ENCODE data around the gene NFYB. TPM values are rescaled to one million over a fixed set of nuclear protein-coding genes. Genes with fewer than 3 reads are reported as not detected.
A peak's percentile ranks its signal among the peaks of the same experiment; 100 is the strongest.

NFYB gene
- total RNA-seq, 2 experiments from 2014 or later = 23.6 to 24.5 TPM

DNA sequence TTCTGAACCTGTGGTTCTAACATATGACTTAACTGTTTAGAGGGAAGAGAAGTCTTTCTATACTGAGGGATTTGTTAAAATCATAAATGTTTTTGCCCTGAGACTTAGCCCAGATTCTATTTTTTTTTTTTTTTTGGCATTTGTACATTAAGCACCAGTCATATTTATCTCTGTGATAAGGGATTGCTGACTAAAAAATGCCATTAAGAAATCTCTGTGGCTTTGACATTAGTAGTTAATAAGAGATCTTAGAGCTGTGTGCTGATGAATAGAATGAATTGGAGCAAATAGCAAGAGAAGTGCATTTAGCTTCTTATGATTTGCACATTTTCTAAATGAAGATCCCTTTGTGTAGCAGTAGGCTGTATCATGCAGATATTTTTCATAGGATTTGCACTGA, 32.5 kb downstream of the NFYB start:
- no peaks in the 10 kb centered on the region for H3K9me3 Mint-ChIP-seq
- intact Hi-C loops (cut with micrococcal nuclease) = loop anchor here (5.0 kb wide), 1 partner anchor 138 kb away; the partner anchor contains the start of gene TDG
- CTCF ChIA-PET = interaction anchor here (1.6 kb wide), 1 partner anchor 48 kb away, joined by 4 read pairs; no protein-coding TSS in a partner anchor

DNA sequence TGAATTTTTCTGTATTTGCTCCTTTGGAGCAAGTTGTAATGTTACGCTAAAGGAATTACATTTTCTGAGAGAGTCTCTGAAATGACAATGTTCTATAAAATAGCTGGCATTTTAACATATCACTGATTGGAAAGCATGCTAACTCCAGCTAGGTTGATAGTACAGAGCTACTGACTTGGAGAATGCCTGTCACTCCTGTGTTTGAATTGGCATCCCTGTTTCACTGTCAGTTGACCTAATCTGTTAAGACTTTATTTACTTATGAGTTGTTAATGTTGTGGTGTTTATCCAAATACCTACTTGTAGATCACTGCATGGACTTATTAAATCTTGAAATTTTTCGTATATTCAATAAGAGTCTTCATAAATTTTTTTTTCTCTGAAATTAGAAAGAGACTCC, 40.1 kb downstream of the NFYB start:
- DNase-seq = no peak
- Mint-ChIP-seq H3K4me1 (ENCODE audit: low read depth) (peaks cover 16% of the 10 kb centered on the region), H3K36me3 (peaks cover 19% of the 10 kb centered on the region), H3K27me3 (no peaks in the 10 kb centered on the region), H3K9me3 (no peaks in the 10 kb centered on the region), H3K4me3 (no peak overlapping the region), H3K27ac (no peak overlapping the region)
- CTCF ChIA-PET = interaction anchor here (0.8 to 5.4 kb wide), 2 partner anchors 11 to 29 kb away, joined by 4 to 49 read pairs; no protein-coding TSS in a partner anchor
- intact Hi-C loops (cut with micrococcal nuclease) = no loop called here
- POLR2A ChIA-PET = no interaction called here

More for the DNA sequence above, 32.5 kb downstream of the NFYB start:
- Mint-ChIP-seq H3K4me1 (ENCODE audit: low read depth) (peaks cover 8% of the 10 kb centered on the region), H3K27ac (no peak overlapping the region), H3K4me3 (no peak overlapping the region), H3K36me3 (no peaks in the 10 kb centered on the region), H3K27me3 (no peaks in the 10 kb centered on the region)
- no peak for DNase-seq
- POLR2A ChIA-PET = no interaction called here

DNA sequence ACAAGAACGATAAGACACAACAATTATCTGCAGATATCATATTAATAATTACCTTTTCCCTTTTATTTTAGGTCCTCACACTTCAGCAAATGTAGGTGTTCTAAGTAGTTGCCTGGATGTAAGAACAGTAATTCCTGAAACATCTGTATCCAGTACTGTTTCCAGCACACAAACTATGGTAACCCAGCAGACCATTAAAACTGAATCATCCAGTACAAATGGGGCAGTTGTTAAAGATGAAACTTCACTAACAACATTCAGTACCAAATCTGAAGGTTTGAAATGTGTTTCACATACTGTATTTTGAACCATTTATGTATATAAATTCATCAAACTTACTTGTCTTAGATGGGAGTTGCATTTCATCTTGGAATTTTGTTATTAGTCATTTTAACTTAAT, 42.7 kb downstream of the NFYB start:
- ChIA-PET CTCF (interaction anchor here (5.4 kb wide), 1 partner anchor 13 kb away, joined by 49 read pairs; no protein-coding TSS in a partner anchor), POLR2A (no interaction called here)
- no peak overlapping the region for H3K4me3 Mint-ChIP-seq
- no peak overlapping the region for H3K27ac Mint-ChIP-seq
- no peak for DNase-seq
- intact Hi-C loops (cut with micrococcal nuclease) = loop anchor here (1.0 kb wide), 1 partner anchor 11 kb away; no protein-coding TSS in a partner anchor
- peaks cover 16% of the 10 kb centered on the region for H3K4me1 Mint-ChIP-seq (ENCODE audit: low read depth)
- no peaks in the 10 kb centered on the region for H3K27me3 Mint-ChIP-seq
- H3K36me3 Mint-ChIP-seq = peaks cover 21% of the 10 kb centered on the region
- H3K9me3 Mint-ChIP-seq = no peaks in the 10 kb centered on the region

DNA sequence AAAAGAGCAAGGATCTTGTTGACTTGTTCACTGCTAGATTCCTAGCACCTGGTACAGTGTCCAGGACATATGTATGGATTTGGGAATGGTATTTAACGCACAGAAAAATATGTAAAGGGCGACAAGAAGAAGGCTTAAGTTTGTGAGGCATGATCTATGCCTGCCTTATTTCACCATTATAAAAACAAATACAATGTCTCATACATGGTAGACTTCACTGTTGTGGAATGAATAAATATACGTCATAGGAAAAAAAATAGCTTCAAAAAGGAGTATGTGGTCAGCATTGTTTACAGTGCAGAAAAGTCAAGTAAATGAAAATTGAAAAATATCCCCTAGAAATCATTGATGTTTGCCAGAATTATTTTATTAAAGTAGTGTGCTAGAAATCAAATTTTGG, 43.7 kb downstream of the NFYB start:
- CTCF ChIA-PET = no interaction called here
- no peaks in the 10 kb centered on the region for H3K9me3 Mint-ChIP-seq
- no peaks in the 10 kb centered on the region for H3K27me3 Mint-ChIP-seq
- no peak overlapping the region for H3K27ac Mint-ChIP-seq
- POLR2A ChIA-PET = no interaction called here
- intact Hi-C loops (cut with micrococcal nuclease) = no loop called here
- DNase-seq = no peak
- H3K4me1 Mint-ChIP-seq (ENCODE audit: low read depth) = peaks cover 16% of the 10 kb centered on the region
- peaks cover 21% of the 10 kb centered on the region for H3K36me3 Mint-ChIP-seq
- no peak overlapping the region for H3K4me3 Mint-ChIP-seq

- Mint-ChIP-seq H3K36me3 (peaks cover 17% of the 10 kb centered on the region), H3K27ac (no peak overlapping the region), H3K9me3 (no peaks in the 10 kb centered on the region), H3K4me3 (no peak overlapping the region), H3K27me3 (no peaks in the 10 kb centered on the region), H3K4me1 (ENCODE audit: low read depth) (peaks cover 12% of the 10 kb centered on the region)
- ChIA-PET CTCF (interaction anchor here (1.3 to 2.5 kb wide), 2 partner anchors 18 to 1026 kb away, joined by 3 to 10 read pairs; no protein-coding TSS in a partner anchor), POLR2A (no interaction called here)
- DNase-seq = no peak
- intact Hi-C loops (cut with micrococcal nuclease) = no loop called here
Measured at GRCh38 chr12:104091136-104091535, 46.9 kb downstream of the NFYB start.

DNA sequence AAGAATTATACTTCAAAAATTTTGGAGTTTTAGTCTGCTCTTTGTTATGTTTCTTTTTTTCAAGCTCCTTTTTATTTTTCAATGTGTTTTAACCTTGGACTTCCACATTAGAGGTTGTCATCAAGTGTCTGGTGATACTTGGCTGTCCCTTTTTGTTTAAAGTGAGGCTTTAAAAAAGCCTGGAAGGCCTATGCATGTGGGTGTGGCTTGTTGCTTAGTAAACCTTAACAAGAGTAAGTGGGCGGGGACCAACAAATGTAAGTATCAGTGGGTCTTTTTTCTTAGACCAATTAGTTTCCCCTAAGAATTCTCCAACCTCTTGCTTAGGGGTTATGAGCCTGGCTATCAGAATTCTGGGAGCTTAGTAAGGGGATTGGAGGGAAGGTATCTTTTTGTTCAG, 47.3 kb downstream of the NFYB start:
- intact Hi-C loops (cut with micrococcal nuclease) = no loop called here
- DNase-seq = no peak
- Mint-ChIP-seq H3K27ac (no peak overlapping the region), H3K27me3 (no peaks in the 10 kb centered on the region), H3K4me1 (ENCODE audit: low read depth) (peaks cover 12% of the 10 kb centered on the region), H3K4me3 (no peak overlapping the region), H3K9me3 (no peaks in the 10 kb centered on the region), H3K36me3 (peaks cover 19% of the 10 kb centered on the region)
- CTCF ChIA-PET = interaction anchor here (2.5 kb wide), 1 partner anchor 18 kb away, joined by 10 read pairs; no protein-coding TSS in a partner anchor
- POLR2A ChIA-PET = no interaction called here

DNA sequence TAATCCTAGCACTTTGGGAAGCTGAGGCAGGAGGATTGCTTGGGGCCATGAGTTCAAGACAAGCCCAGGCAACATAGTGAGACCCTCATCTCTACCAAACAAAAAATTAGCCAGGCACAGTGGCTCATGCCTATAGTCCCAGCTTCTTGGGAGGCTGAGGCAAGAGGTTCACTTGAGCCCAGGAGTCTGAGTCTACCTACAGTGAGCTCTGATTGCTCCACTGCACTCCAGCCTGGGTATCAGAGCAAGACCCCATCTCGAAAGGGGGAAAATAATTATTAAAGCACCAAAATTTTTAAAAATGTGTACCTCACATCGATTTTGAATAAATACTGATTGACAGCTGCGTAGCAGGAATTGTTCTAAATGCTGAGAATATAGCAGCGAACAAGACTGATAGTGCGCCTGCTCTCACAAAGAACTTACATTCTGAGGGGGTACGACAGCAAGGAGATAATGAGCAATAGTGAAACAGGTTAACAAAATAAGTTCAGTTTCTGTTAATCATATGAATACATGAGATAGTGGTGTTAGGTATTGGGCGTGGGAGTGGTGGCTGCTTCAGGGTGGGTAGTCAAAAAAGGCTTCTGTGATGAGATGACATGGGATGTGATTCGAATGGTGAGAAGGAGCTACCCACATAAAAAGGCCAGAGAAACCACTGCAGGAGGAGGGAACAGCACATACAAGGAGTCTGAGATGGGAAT, 54.1 kb downstream of the NFYB start:
- Mint-ChIP-seq H3K27ac (no peak overlapping the region), H3K4me3 (no peak overlapping the region), H3K4me1 (ENCODE audit: low read depth) (peaks cover 17% of the 10 kb centered on the region), H3K9me3 (no peaks in the 10 kb centered on the region), H3K36me3 (peaks cover 30% of the 10 kb centered on the region), H3K27me3 (no peaks in the 10 kb centered on the region)
- peak; percentile 78 for DNase-seq
- POLR2A ChIA-PET = interaction anchor here (0.6 to 1.7 kb wide), 4 partner anchors 19 to 156 kb away, joined by 3 read pairs; partner anchors contain the start of gene HCFC2
- intact Hi-C loops (cut with micrococcal nuclease) = loop anchor here (1.0 kb wide), 3 partner anchors 11 to 159 kb away; partner anchors contain the start of gene HCFC2
- CTCF ChIA-PET = interaction anchor here (0.6 to 1.8 kb wide), 3 partner anchors 13 to 26 kb away, joined by 3 to 11 read pairs (median 5); no protein-coding TSS in a partner anchor

DNA sequence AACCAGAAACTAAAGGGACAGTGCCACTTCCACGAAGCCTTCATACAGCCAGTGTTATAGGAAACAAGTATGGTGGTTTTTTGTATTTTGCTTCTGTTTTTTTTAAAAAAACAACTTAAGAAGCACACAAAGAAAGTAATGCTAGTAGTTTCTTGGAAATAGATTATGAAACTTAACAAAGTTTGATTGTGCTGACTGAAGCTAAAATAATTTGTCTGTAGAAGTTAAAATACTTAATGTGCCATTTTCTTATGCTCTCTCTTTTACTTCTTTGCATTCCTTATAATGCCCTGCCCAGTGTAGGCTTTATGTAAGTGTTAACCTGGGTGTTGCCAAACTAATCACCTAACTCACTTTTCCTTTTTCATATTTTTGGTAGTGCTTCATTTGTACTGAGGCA, 57.2 kb downstream of the NFYB start:
- no peaks in the 10 kb centered on the region for H3K27me3 Mint-ChIP-seq
- H3K4me3 Mint-ChIP-seq = no peak overlapping the region
- DNase-seq = no peak
- no peak overlapping the region for H3K27ac Mint-ChIP-seq
- H3K9me3 Mint-ChIP-seq = no peaks in the 10 kb centered on the region
- H3K4me1 Mint-ChIP-seq (ENCODE audit: low read depth) = peaks cover 22% of the 10 kb centered on the region
- ChIA-PET POLR2A (no interaction called here), CTCF (no interaction called here)
- intact Hi-C loops (cut with micrococcal nuclease) = no loop called here
- H3K36me3 Mint-ChIP-seq = peaks cover 30% of the 10 kb centered on the region

DNA sequence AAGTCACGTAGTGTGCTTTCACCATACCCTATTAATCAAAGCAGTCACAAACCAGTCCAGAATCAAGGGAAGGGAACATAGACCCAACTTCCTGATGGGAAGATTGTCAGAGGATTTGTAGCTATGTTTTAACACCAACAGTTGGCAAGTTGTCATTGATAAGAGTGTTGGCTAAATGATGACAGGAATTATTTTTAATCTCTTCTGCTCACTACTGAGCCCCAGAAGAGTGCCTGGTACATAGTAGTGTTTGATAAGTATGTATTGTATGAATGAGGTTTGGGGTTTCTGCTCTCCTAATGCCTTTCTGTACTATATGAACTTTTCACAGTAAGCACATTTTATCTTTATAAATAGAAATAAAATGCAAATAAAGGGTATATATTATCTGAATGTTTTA, 59.0 kb downstream of the NFYB start:
- Mint-ChIP-seq H3K4me1 (ENCODE audit: low read depth) (peaks cover 13% of the 10 kb centered on the region), H3K4me3 (no peak overlapping the region), H3K36me3 (peaks cover 21% of the 10 kb centered on the region), H3K27me3 (no peaks in the 10 kb centered on the region), H3K9me3 (no peaks in the 10 kb centered on the region), H3K27ac (no peak overlapping the region)
- intact Hi-C loops (cut with micrococcal nuclease) = no loop called here
- no peak for DNase-seq
- ChIA-PET CTCF (interaction anchor here (1.0 to 1.4 kb wide), 2 partner anchors 11 to 21 kb away, joined by 3 to 5 read pairs; no protein-coding TSS in a partner anchor), POLR2A (no interaction called here)

GRCh38 chr12:104073699-104074098, 64.3 kb downstream of the NFYB start:
- ChIA-PET POLR2A (no interaction called here), CTCF (interaction anchor here (0.6 to 0.7 kb wide), 2 partner anchors 16 to 954 kb away, joined by 3 to 4 read pairs; no protein-coding TSS in a partner anchor)
- Mint-ChIP-seq H3K4me3 (no peak overlapping the region), H3K27me3 (no peaks in the 10 kb centered on the region), H3K27ac (no peak overlapping the region), H3K36me3 (peaks cover 14% of the 10 kb centered on the region), H3K9me3 (no peaks in the 10 kb centered on the region), H3K4me1 (ENCODE audit: low read depth) (peaks cover 6% of the 10 kb centered on the region)
- no peak for DNase-seq
- intact Hi-C loops (cut with micrococcal nuclease) = no loop called here

- no peaks in the 10 kb centered on the region for H3K27me3 Mint-ChIP-seq
- no peaks in the 10 kb centered on the region for H3K9me3 Mint-ChIP-seq
- H3K27ac Mint-ChIP-seq = no peak overlapping the region
- H3K4me1 Mint-ChIP-seq (ENCODE audit: low read depth) = peaks cover 13% of the 10 kb centered on the region
- ChIA-PET CTCF (no interaction called here), POLR2A (no interaction called here)
- H3K4me3 Mint-ChIP-seq = no peak overlapping the region
- peaks cover 9% of the 10 kb centered on the region for H3K36me3 Mint-ChIP-seq
- no peak for DNase-seq
- intact Hi-C loops (cut with micrococcal nuclease) = no loop called here
Measured at GRCh38 chr12:104072099-104072498, 65.9 kb downstream of the NFYB start.

All from activated CD4-positive, alpha-beta memory T cell treated with anti-CD3 and anti-CD28 coated beads for 36 hours (primary cell).